NCI-H748 treated with DMSO at 0.1 percent for 48 hours (cell line): ENCODE results near the gene UGT1A7.
"Not testable (repeated sequence)": the region's sequence is repeated elsewhere in the genome, so short reads cannot be mapped to it uniquely, and the experiment has no call there.

Source experiments
- DNase-seq: peaks from one replicate; lab custom pipeline; 2025; lab: John Stamatoyannopoulos, UW

UGT1A7 gene

GRCh38 chr2:233680361-233681045 lies 1.2 kb upstream of the UGT1A7 start:
- no peak for DNase-seq

- no peak for DNase-seq
Observed at GRCh38 chr2:233684640-233685039, 2.9 kb downstream of the UGT1A7 start.

GRCh38 chr2:233686928-233687327 lies 5.2 kb downstream of the UGT1A7 start:
- DNase-seq = no peak

GRCh38 chr2:233688341-233688740 lies 6.6 kb downstream of the UGT1A7 start:
- no peak for DNase-seq

- no peak for DNase-seq
Observed at GRCh38 chr2:233689031-233689430, 7.3 kb downstream of the UGT1A7 start.

- DNase-seq = no peak
Observed at GRCh38 chr2:233689501-233689900, 7.8 kb downstream of the UGT1A7 start.

- DNase-seq = no peak
Observed at GRCh38 chr2:233690444-233690843, 8.7 kb downstream of the UGT1A7 start.

GRCh38 chr2:233691443-233692433 lies 10.0 kb downstream of the UGT1A7 start:
- no peak for DNase-seq

GRCh38 chr2:233692648-233693047 lies 10.9 kb downstream of the UGT1A7 start, which contains the start of gene UGT1A6:
TSS of gene UGT1A6 (plus strand) at chr2:233692890. CDS start at chr2:233693005, 115 bp downstream.
- DNase-seq = no peak

GRCh38 chr2:233693963-233694362 lies 12.3 kb downstream of the UGT1A7 start:
- DNase-seq = no peak

- no peak for DNase-seq
Observed at GRCh38 chr2:233698740-233699139, 17.0 kb downstream of the UGT1A7 start.

GRCh38 chr2:233699424-233700027 lies 17.8 kb downstream of the UGT1A7 start:
- DNase-seq = no peak

- no peak for DNase-seq
Observed at GRCh38 chr2:233700028-233700635, 18.4 kb downstream of the UGT1A7 start.

GRCh38 chr2:233700842-233701241 lies 19.1 kb downstream of the UGT1A7 start:
- DNase-seq = not testable (repeated sequence)

- DNase-seq = no peak
Observed at GRCh38 chr2:233702238-233702637, 20.5 kb downstream of the UGT1A7 start.

- DNase-seq = no peak
Observed at GRCh38 chr2:233705911-233706506, 24.3 kb downstream of the UGT1A7 start.

GRCh38 chr2:233706720-233707119 lies 25.0 kb downstream of the UGT1A7 start:
- no peak for DNase-seq

- DNase-seq = no peak
Observed at GRCh38 chr2:233707940-233708644, 26.4 kb downstream of the UGT1A7 start.

GRCh38 chr2:233708942-233709341 lies 27.2 kb downstream of the UGT1A7 start:
- DNase-seq = no peak

GRCh38 chr2:233711312-233712008 lies 29.8 kb downstream of the UGT1A7 start:
- peak; percentile 48 for DNase-seq
